ENCODE measurements around the gene LCMT2. TPM values are rescaled to one million over a fixed set of nuclear protein-coding genes. Genes with fewer than 3 reads are reported as not detected.
"Not testable (repeated sequence)": the region's sequence is repeated elsewhere in the genome, so short reads cannot be mapped to it uniquely, and the experiment has no call there.

LCMT2 gene
- total RNA-seq, 1 experiment from 2014 or later, result 6.7 TPM

- Histone ChIP-seq H3K79me2 (ENCODE audit: low read length) (no peaks in the 10 kb centered on the region), H3K4me2 (ENCODE audit: low read length) (no peak overlapping the region), H3K27me3 (ENCODE audit: low read length) (peaks cover 33% of the 10 kb centered on the region), H3K9me2 (replicated peaks; ENCODE audit: low read length) (no peaks in the 10 kb centered on the region), H3K27ac (ENCODE audit: low read length) (no peak overlapping the region), H2AFZ (ENCODE audit: low read length) (no peak overlapping the region), H3F3A (ENCODE audit: low read length, unreplicated experiment) (no peaks in the 10 kb centered on the region), H3K36me3 (ENCODE audit: low read depth, low read length) (no peaks in the 10 kb centered on the region), H3K4me3 (ENCODE audit: low read length) (no peak overlapping the region), H4K20me1 (ENCODE audit: low read length) (no peaks in the 10 kb centered on the region), H3K9me3 (ENCODE audit: low read length) (no peaks in the 10 kb centered on the region), H3K9ac (ENCODE audit: low read length) (no peak overlapping the region), H3K4me1 (ENCODE audit: insufficient read depth, low read length) (no peaks in the 10 kb centered on the region)
- DNase-seq, result no peak
- no peak for ATAC-seq
- CTCF ChIA-PET, result no interaction called here
- intact Hi-C loops (cut with micrococcal nuclease), result no loop called here
- no TSS peak for BruUV-seq (replicated peaks)
- POLR2A ChIA-PET (ENCODE audit: unreplicated experiment), result no interaction called here
- TF ChIP-seq CTCF (conservative IDR thresholded peaks at IDR 0.05; ENCODE audit: low read depth, low read length) (no peak), EZH2phosphoT487 (IDR thresholded peaks at IDR 0.05; ENCODE audit: borderline replicate concordance, low read length) (no peak), EZH2 (IDR thresholded peaks at IDR 0.05; ENCODE audit: low read length, unreplicated experiment) (no peak)
Observed at GRCh38 chr15:43292375-43293078, 37.8 kb downstream of the LCMT2 start.

- H3K36me3 ChIP-seq (ENCODE audit: low read depth, low read length); H3K9me2 ChIP-seq (replicated peaks; ENCODE audit: low read length); H3K4me3 ChIP-seq (ENCODE audit: low read length); H4K20me1 ChIP-seq (ENCODE audit: low read length); H3K79me2 ChIP-seq (ENCODE audit: low read length); H3K27ac ChIP-seq (ENCODE audit: low read length); H3K4me1 ChIP-seq (ENCODE audit: insufficient read depth, low read length); H3K9ac ChIP-seq (ENCODE audit: low read length); H3K9me3 ChIP-seq (ENCODE audit: low read length); H3K4me2 ChIP-seq (ENCODE audit: low read length); POLR2A ChIA-PET (ENCODE audit: unreplicated experiment); CTCF ChIA-PET; H2AFZ ChIP-seq (ENCODE audit: low read length); BruUV-seq (replicated peaks); DNase-seq; ATAC-seq; intact Hi-C loops (cut with micrococcal nuclease); H3F3A ChIP-seq (ENCODE audit: low read length, unreplicated experiment): not testable (repeated sequence)
- H3K27me3 ChIP-seq (ENCODE audit: low read length), result peaks cover 34% of the 10 kb centered on the region
Observed at GRCh38 chr15:43289656-43290055, 40.7 kb downstream of the LCMT2 start.

- Histone ChIP-seq H3K79me2 (ENCODE audit: low read length) (no peaks in the 10 kb centered on the region), H4K20me1 (ENCODE audit: low read length) (no peaks in the 10 kb centered on the region), H3K9ac (ENCODE audit: low read length) (no peak overlapping the region), H3K9me3 (ENCODE audit: low read length) (no peaks in the 10 kb centered on the region), H3K27me3 (ENCODE audit: low read length) (peaks cover 23% of the 10 kb centered on the region), H3K4me3 (ENCODE audit: low read length) (no peak overlapping the region), H3F3A (ENCODE audit: low read length, unreplicated experiment) (no peaks in the 10 kb centered on the region), H3K9me2 (replicated peaks; ENCODE audit: low read length) (no peaks in the 10 kb centered on the region), H3K4me1 (ENCODE audit: insufficient read depth, low read length) (no peaks in the 10 kb centered on the region; the same call in 1 of the 2 replicates), H3K27ac (ENCODE audit: low read length) (no peak overlapping the region), H3K36me3 (ENCODE audit: low read depth, low read length) (no peaks in the 10 kb centered on the region), H3K4me2 (ENCODE audit: low read length) (no peak overlapping the region), H2AFZ (ENCODE audit: low read length) (no peak overlapping the region)
- intact Hi-C loops (cut with micrococcal nuclease), result no loop called here
- ATAC-seq, result no peak
- BruUV-seq (replicated peaks), result no TSS peak
- DNase-seq, result no peak
- TF ChIP-seq CTCF (conservative IDR thresholded peaks at IDR 0.05; ENCODE audit: low read depth, low read length), result no peak
- TF ChIP-seq EZH2phosphoT487 (IDR thresholded peaks at IDR 0.05; ENCODE audit: borderline replicate concordance, low read length), result no peak
- TF ChIP-seq EZH2 (IDR thresholded peaks at IDR 0.05; ENCODE audit: low read length, unreplicated experiment), result no peak
- ChIA-PET POLR2A (ENCODE audit: unreplicated experiment) (no interaction called here), CTCF (interaction anchor here (1.2 kb wide), 1 partner anchor 62 kb away, joined by 3 read pairs; no protein-coding TSS in a partner anchor)
Observed at GRCh38 chr15:43287254-43287653, 43.1 kb downstream of the LCMT2 start.

All from PC-3 (cell line).